HG03571 (cell line): ENCODE data around the gene KMT2C.
"Not testable (repeated sequence)": the region's sequence is repeated elsewhere in the genome, so short reads cannot be mapped to it uniquely, and the experiment has no call there.

Experiments used
- ATAC-seq: cut with Tn5 transposase; IDR thresholded peaks from one replicate; pipeline ENCODE4 v1.9.1; 2021; ENCODE audit not compliant: unreplicated experiment

Gene KMT2C

DNA sequence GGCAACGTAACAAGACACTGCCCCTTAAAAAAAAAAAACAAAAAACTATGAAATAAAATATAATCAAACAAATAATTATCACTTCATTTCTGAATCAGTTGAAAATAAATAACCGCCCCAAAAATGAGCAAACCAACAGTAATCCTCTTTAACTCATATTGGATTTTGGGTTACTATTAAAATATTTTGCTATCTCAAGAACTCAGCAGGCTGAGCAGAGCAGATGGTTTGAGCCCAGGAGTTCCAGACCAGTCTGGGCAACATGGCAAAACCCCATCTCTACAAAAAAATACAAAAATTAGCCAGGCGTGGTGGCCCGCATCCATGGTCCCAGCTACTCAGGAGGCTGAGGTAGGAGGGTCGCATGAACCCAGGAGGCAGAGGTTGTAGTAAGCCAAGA, 216.2 kb downstream of the KMT2C start:
- ATAC-seq: not testable (repeated sequence)

DNA sequence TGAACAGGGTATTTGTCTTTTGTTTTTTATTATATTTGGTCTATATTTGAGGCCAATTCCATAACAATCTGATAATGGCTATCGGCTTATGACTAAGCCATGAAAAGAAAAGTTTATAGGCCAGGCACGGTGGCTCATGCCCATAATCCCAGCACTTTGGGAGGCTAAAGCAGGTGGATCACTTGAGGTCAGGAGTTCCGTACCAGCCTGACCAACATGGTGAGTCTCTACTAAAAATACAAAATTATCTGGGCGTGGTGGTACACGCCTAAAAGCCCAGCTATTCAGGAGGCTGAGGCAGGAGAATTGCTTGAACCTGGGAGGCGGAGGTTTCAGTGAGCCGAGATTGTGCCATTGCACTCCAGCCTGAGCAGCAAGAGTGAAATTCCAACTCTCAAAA, 227.0 kb downstream of the KMT2C start:
- not testable (repeated sequence) for ATAC-seq

DNA sequence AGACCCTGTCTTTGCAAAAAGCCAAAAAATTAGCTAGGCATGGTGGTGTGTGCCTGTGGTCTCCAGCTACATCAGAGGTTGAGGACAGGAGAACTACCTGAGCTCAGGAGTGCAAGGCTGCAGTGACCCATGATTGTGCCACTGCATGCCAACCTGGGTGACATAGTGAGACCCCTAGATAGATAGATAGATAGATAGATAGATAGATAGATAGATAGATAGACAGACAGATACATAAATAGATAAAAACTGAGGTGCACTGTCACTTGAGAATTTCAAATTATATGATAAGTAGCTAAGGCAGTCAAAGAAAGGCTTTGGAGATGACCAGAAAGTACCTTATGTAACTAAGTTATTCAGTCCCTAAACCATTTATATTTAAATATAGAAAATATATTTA, 231.4 kb downstream of the KMT2C start:
- ATAC-seq: not testable (repeated sequence)

DNA sequence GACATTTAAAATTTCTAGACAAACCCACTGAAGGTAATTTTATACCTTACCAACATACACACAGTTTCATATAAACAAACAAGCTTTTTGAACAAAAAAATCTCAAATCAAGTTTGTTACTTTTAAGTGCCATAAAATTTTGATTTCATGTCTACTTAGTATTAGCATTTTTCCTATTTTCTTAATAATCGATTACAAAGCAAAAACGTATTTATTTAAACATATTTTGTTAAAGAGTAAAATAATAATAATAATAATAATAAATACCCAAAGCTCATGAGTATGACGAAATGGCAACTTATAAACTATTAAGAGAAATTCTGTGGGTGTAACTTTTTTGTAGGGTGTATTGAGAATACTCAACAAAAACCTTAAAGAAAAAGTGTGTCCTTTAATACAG, 232.7 kb downstream of the KMT2C start:
- ATAC-seq: no peak

DNA sequence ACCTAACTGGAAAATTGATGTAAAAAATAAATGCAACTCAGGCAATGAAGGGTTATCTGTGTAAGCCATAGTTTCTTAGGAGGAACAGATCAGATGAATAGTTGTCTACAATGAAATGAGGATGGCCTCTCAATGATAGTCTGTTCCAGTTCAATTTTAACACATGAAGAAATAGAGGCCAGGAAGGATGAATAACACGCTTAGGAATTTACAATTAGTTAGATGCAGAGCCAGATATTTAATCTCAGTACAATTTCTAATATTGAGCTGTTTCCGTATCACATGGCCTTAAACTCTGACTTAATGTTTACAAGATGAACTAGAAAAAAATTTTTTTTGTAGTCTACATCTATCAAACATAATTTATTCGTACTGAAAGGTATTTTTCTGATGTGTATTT, 233.7 kb downstream of the KMT2C start:
- ATAC-seq: no peak

DNA sequence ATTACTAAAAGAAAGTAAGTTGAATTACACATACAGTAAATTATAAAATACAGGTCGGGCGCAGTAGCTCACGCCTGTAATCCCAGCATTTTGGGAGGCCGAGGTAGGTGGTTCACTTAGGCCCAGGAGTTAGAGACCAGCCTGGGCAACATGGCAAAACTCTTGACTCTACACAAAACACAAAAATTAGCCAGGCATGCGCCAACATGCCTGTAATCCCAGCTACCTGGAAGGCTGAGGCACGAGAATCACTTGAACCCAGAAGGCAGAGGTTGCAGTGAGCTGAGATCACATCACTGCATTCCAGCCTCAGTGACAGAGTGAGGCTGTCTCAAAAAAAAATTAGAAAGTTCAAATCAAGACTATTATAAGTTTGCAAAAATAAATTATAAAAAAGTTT, 235.4 kb downstream of the KMT2C start:
- no peak for ATAC-seq

DNA sequence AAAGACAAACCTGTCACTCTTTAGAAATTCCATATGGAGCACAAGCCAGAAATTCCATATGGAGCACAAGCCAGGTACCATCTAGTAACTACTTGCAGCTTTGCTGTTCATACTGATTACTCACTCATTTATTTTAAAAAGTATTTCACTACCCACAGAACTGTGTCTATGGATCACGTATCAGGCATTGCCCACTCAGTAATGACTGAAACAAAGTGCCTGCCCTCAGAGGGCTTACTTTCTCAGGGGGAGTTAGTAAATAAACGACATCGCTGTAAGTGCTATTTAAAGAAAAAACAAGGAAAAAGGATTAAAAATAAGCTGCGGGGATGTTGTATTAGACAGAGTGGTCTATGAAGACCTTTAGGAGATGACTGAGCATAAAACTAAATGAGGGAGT, 239.4 kb downstream of the KMT2C start:
- ATAC-seq: no peak

DNA sequence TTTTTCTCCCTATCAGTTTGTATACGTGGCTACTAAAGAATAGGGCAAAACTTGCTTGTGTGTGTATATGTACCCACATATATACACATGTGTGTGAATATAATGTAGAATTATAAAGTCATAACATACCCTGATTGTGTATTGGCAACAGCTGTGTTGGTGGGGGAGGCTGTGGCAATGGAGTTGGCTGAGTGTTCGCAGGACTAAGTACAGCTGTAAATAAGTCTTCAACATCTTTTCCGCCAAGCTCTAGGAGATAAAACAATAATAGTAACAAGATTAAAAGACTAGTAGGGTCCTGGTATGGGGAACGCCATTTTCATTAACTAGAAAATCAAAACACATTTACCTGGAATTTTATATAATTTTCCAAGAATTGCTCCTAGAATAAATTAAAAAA, 241.9 kb downstream of the KMT2C start:
- ATAC-seq: no peak

DNA sequence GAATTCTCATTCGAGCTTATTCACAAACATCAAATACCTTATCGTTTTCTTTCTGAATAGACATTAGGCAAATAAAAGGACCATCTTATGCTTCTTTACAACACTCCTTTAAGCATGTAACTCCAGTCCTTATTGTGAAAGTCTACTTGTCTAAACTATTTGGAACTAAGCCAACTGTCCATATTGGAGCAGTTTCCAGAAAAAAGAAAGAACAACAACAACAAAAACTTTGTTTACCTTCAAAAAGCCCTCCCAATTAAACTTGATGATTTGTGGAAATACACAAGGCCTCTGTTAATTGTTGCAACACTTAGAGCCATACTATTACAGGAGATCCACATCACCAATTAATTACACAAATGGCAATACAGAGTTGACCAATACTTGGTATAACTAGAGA, 246.7 kb downstream of the KMT2C start:
- ATAC-seq: no peak

DNA sequence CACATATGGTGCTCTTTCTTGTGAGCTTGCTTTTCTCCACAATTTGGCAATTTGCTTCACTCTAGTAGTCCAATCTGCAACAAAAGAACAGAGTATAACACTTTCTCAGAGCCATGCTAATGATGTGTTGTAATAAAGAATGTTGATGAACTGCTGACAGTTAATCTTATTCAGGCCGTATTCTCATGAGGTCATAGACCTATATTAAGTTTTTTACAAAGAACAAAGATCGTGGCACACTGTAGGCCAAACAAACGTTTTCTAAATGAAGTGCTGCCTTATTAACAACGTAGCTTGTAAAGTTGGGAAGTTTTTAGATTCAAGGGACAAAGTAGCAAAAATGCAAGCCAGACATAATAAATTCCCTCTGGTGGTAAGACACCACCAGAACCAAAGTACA, 250.2 kb downstream of the KMT2C start:
- ATAC-seq: no peak

DNA sequence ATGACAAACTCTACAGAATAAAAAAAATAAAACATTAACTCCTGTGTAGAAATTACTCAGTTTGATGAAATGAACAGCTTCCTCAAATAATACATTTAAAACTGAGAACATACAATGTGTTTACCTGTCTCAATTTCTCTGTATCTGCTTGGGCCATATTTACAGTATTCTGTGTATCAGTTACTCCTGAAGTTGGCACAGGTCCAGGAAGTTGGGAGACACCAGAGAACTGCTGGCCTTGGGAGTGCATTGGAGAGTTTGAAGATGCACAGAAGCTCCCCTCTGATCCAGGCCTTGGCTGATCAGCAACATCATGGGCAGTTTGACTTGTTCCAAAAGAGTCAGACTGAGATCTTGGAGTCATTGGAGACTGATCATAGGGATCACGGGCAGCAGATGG, 255.2 kb downstream of the KMT2C start:
- no peak for ATAC-seq

DNA sequence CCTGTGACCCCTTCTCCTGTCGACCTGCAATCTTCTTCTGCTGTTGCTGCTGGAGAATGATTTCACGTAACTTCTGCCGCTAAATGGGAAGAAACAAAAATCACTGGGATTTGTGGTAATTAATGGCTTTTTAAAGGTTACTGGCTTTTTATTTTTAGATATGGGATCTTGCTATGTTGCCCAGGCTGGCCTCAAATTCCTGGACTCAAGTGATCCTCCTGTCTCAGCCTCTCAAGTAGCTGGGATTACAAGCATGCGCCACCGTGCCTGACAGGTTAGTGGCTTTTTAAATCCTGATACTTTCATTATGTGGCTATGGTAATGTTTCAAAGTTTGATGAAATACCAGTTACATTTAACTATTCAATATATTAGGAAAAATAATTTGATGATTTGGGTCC, 255.8 kb downstream of the KMT2C start:
- no peak for ATAC-seq

DNA sequence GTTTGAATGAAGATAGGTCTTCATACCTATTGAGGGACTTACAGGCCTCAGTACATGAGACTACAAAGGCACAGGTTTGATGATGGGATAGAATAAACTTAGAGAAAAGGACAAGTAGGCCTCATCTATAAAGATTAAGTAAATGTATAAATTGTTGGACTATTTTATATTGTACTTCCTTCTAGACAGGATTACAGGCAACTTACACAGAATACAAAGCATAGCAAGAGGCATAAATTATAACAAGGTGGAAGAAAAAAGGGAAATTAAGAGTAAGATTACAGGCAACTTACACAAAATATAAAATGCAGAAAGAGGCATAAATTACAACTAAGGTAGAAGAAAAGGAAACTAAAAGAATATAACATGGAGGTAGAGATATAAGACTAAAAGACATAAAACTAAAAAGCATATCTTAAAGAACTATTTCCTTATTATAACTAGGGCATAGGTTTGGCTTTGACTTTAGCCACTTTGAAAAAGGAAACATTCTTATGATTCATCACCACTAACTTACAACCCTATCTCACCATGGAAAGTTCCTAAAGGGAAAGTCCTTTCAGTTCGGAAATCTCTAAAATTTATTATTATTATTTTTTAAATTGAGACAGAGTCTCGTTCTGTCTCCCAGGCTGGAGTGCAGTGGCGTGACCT, 257.3 kb downstream of the KMT2C start:
- no peak for ATAC-seq

DNA sequence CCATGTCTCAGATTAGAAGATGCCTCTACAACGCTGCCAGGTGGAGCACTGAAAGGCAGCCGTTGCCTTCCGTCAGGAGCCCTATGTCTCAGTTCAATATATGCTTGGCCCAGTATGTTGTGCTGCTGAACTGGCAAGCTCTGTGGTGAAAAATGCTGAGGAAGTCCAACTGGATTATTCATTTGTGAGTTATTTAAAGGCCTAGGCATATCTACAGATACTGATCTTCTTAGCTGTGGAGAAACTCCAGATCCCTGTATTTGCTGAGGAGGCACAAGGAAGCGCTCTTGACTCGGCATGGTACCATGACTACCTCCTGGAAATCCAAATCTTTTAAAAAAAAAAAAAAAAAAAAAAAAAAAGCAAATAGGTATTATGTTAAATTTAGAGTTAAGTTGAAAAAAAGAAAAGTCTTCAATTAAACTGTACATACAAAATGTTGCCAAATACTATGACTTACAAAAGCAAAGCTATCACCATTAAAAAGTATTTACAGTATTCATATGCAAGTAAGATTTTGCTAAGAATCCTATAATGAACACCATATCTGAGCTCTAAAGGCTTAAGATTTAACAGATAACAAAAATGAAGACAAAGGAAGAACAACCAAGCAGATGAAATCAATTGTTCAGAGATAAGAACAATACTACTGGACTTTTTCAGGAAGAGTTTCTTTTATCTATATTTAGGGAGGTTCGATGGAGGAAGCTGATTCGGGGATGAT, 258.0 kb downstream of the KMT2C start:
- no peak for ATAC-seq

DNA sequence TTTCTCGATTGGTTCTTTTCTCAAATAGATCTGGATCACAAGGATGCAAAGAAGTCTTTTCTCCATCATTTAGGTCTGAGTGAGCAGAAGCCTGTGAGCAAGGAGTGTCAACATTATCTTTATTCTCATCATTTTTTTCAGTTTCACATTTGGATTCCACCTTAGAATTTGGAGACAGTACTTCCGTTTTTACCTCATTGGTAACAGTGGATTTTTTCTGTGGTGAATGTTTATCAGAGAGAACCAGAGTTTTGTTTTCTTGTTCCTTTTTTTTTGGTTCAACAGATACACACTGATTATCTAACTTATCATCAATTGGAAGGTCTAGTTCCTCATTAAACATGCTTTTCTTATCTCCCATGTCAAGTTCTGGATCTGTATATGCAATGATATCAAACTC, 259.0 kb downstream of the KMT2C start:
- ATAC-seq: peak; percentile 73

DNA sequence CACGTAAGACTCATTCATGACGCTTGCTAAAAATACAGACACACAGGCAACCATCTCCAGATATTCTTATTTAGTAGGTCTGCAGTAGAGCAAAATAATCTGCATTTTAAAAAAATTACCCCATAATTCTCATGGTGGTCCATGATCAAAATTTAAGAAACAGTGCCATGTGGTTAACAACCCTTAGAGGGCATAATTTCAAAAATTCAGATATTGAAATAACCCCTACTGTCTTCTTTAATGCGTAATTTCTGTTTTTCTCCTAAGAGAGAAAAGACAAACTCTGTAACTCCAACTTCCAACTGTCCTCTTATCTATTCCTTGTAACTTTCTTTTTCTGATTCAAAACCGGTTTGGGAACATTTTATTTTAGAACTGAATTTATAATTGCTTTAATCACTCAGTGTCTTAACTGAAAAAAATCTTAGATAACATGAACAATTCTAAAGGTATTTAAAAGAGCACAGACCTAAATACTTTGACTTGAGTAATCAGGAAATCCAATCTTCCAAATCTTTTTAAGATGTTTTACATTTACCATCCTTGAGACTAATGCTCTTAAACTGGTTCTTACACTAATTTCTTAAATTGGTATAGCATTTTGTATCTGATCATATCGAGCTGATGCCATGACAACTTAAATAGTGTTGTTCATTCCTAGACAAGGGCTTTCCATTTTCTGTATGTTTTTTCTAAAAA, 262.3 kb downstream of the KMT2C start:
- ATAC-seq: no peak

DNA sequence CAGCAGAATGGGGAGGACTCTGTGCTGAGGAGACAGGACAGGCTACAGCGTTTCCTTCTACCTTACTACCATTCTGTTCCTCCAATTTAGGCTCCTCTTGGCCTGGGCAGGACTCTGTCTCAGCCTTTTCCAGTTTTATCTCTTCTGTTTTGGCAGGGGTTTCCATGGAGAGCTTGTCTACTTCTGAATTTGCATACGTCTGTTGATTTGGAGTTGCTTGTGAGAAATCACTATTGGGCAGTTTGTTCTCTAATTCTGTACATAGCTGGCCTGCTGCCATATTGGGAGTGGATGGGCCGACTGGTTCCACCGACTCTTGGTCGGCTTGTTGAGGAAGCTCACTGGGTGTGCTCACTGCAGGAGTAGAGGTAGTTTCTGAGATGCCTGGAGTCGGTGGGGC, 273.5 kb downstream of the KMT2C start:
- no peak for ATAC-seq

DNA sequence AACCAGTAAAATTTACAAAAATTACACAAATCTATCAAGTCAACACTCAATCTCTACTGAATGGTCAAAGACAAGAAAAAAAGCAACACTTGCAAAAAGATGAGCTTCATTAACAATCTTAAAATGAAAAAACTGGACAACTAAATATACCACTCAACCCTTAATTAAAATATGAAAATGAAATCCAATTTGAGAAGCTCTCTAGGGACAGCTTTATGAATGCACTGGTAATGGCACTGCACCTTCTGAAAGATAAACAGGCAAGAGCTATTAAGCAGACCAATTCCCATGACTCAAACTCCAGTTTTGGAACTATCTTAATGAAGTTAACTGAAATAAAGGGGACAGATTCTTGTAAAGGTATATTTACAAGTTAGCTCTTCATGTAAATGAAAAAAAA, 274.6 kb downstream of the KMT2C start:
- no peak for ATAC-seq

DNA sequence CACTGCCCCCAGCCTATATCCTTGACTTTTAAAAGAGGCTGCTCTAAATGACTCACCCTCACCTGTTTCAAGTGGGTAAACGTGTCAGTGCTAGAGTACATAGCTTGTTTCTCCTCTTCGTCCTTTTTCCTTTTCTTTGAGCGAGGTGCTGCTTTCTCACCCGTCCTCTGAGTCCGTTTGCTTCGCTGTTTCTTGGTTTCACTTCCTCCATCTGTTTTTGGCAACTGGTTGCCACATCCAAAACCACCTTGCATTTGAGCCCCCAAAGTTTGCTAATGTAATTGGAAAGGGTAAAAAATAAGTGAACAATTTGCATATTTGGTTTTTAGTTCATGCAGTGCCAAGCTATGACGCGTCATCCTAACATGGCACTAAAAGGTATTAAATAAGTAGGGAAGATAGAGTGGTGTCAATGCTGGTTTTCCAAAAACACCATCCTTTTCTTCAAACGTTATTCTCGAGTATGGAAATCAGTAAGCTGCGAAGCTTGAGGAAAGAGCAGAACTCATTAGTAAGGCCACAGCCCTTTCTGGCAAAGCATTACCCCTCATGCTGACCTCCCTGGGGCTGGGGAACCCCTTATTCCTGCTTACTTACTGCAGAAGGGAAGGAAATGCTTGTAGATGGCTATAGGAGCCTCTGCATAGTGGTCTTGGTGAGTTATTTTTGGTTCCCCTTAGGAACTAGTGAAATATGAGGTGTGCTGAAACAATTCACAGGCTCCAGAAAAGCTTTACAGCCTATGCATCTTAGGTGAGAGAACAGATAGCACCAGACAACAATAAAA, 276.8 kb downstream of the KMT2C start:
- peak; percentile 88 for ATAC-seq

DNA sequence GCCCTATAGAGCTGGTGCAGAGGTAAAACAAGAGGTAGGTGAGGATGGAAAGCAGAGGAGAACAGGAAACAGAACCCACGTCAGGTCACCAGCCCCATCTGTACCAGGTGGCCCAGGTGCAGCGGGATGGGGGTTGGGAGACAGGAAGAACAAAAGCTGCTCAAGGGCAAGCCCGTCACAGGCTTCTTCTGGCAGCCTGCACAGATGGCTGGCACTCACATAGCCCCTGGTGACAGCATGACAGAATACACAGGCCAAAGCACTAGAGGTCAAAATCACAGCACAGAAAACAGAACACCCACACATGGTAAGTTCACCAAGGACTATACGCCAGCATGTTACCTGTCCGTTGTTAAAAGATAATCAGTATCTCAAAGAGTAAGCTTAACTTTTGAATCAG, 283.5 kb downstream of the KMT2C start:
- no peak for ATAC-seq

DNA sequence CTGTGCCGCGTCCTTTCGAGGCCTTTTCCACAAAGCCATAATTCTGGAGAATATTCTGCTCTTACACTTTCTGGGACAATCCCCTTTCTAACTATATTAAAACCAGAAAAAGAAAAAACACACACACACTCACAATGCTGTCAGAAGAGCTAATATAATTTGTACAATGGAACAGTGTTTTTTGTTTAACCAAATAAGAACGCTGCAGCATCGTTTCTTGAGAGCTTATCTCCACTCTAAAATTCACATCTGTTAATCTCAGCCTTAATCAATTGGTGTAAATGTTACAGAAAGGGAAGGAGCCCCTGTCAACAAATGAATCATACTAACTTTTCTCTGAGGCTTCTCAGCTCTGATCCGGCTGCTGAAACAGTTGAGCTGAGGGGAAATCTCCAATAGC, 286.4 kb downstream of the KMT2C start:
- ATAC-seq: no peak

DNA sequence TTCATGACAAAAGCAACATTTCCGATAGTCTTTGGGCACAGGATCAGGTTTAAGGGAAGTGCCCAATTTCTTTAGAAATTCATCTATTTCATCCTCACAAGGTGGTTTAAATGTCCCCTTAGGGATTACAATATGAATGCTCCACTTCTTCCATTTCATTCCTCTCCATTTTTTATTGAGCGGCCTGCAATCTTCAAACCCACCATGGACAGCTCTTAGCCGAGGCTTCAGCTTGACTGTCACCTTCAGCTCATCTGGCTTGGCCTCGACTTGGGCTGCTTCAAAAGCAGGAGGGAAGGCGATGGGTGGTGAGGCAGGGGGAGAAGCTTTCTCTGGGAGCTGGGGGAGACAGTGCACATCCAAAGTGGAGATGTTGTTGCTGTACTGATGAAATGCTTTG, 287.1 kb downstream of the KMT2C start:
- ATAC-seq: no peak
